Small intestine (tissue), 7 donors: ENCODE measurements around the gene GRIK3. TPM values are rescaled to one million over a fixed set of nuclear protein-coding genes. Genes with fewer than 3 reads are reported as not detected.
"Not testable (repeated sequence)": the region's sequence is repeated elsewhere in the genome, so short reads cannot be mapped to it uniquely, and the experiment has no call there.

Experiments used
- DNase-seq, 2 donors: peaks; one replicate each; pipeline versions ENCODE4 v3.0.0 to v3.0.0-alpha.2; 2013
- FAIRE-seq: peaks from 2 replicates; lab custom pipeline; 2012; peaks lifted over from hg19 to GRCh38; lab: Jason Lieb, UNC
- H3K27ac ChIP-seq, 3 donors: one replicate each; pipeline ENCODE4 v1.5.1; 2013; ENCODE audit warnings: low read length in 2 of 3, mild to moderate bottlenecking in 2 of 3, control low read depth in 1 of 3, inconsistent platforms in 1 of 3, low read depth in 1 of 3, moderate library complexity in 1 of 3
- H3K27me3 ChIP-seq, 3 donors: one replicate each; pipeline ENCODE4 v1.6.1; 2013; ENCODE audit warnings: low read length in 3 of 3, inconsistent platforms in 1 of 3; ENCODE audit not compliant: control insufficient read depth in 3 of 3, insufficient read depth in 3 of 3
- H3K36me3 ChIP-seq, 3 donors: one replicate each; pipeline ENCODE4 v1.6.1; 2013; ENCODE audit warnings: low read length in 3 of 3, inconsistent platforms in 1 of 3, low read depth in 1 of 3, mild to moderate bottlenecking in 1 of 3, moderate library complexity in 1 of 3; ENCODE audit not compliant: control insufficient read depth in 3 of 3, insufficient read depth in 2 of 3
- H3K4me1 ChIP-seq, 3 donors: one replicate each; pipeline ENCODE4 v1.6.1; 2013; ENCODE audit warnings: low read length in 2 of 3, inconsistent platforms in 1 of 3, low read depth in 1 of 3, mild to moderate bottlenecking in 1 of 3, moderate library complexity in 1 of 3; ENCODE audit not compliant: control insufficient read depth in 3 of 3, insufficient read depth in 2 of 3
- H3K4me3 ChIP-seq, 3 donors: one replicate each; pipeline ENCODE4 v1.5.1; 2013; ENCODE audit warnings: low read length in 3 of 3, control low read depth in 1 of 3, inconsistent platforms in 1 of 3, low read depth in 1 of 3, mild to moderate bottlenecking in 1 of 3, moderate library complexity in 1 of 3
- H3K9me3 ChIP-seq, 2 donors: one replicate each; pipeline ENCODE4 v1.6.1; 2013; ENCODE audit warnings: low read depth in 1 of 2, low read length in 1 of 2; ENCODE audit not compliant: control insufficient read depth in 2 of 2, insufficient read depth in 1 of 2
- WGBS, 3 donors: extraction: QIAGEN DNeasy Blood & Tissue Kit; methylation state at CpG; one replicate each; pipeline ENCODE4 v1.1.7; 2013; 5-methylcytosine and 5-hydroxymethylcytosine counted together
- polyA plus RNA-seq, 4 donors: library from polyadenylated mRNA; stranded (reverse) in 3 of 4; unstranded in 1 of 4; fragments of 200-250 nt in 3 of 4; fragments of 120-200 nt in 1 of 4; gene quantifications; one replicate each; pipeline versions ENCODE4 v1.2.1 to v1.2.3, GENCODE V29; 2013
- donor health status: healthy with polysubstance abuse.
- donor health status: control.
- donor health status: control.
- donor health status: Bipolar disorder and iron deficiency.
- donor health status: healthy.

Gene GRIK3
- polyA plus RNA-seq, 4 donors: 0.81 to 1.9 TPM; not detected in 2

- not testable (repeated sequence) for H3K9me3 ChIP-seq, DNase-seq, H3K27ac ChIP-seq, H3K4me3 ChIP-seq, H3K4me1 ChIP-seq, H3K36me3 ChIP-seq, FAIRE-seq
- H3K27me3 ChIP-seq: peaks cover 0 to 15% (median 9%) of the 10 kb centered on the region in 3 donors
- WGBS, 3 donors: 81 to 94% (median 87%) methylated on average over 1 of the region's 4 CpGs
Measured at GRCh38 chr1:36767429-36767828, 266.9 kb downstream of the GRIK3 start.

- Histone ChIP-seq H3K4me1 (no peaks in the 10 kb centered on the region), H3K27me3 (peaks cover 0 to 11% (median 3%) of the 10 kb centered on the region in 3 donors), H3K9me3 (no peaks in the 10 kb centered on the region), H3K27ac (no peak overlapping the region), H3K4me3 (no peak overlapping the region), H3K36me3 (no peaks in the 10 kb centered on the region)
- FAIRE-seq (no peak), DNase-seq (no peak)
- WGBS, 3 donors: 45 to 58% (median 47%) methylated on average over 4 of the region's 4 CpGs
Measured at GRCh38 chr1:36766481-36766880, 267.8 kb downstream of the GRIK3 start.

GRCh38 chr1:36765785-36766300 lies 268.5 kb downstream of the GRIK3 start:
- no peak overlapping the region for H3K4me3 ChIP-seq
- FAIRE-seq (no peak), DNase-seq (no peak)
- no peaks in the 10 kb centered on the region for H3K9me3 ChIP-seq
- peaks cover 0 to 8% (median 0%) of the 10 kb centered on the region in 3 donors for H3K27me3 ChIP-seq
- H3K36me3 ChIP-seq: no peaks in the 10 kb centered on the region
- H3K27ac ChIP-seq: no peak overlapping the region
- 50 to 59% (median 54%) methylated on average over 5 of the region's 5 CpGs for WGBS, 3 donors
- H3K4me1 ChIP-seq: no peaks in the 10 kb centered on the region

- Histone ChIP-seq H3K36me3 (no peaks in the 10 kb centered on the region), H3K9me3 (no peaks in the 10 kb centered on the region), H3K27ac (no peak overlapping the region), H3K4me3 (no peak overlapping the region), H3K27me3 (peaks cover 0 to 3% (median 0%) of the 10 kb centered on the region in 3 donors), H3K4me1 (no peaks in the 10 kb centered on the region)
- DNase-seq: no peak
- 0 to 14% (median 10%) methylated on average over 2 of the region's 2 CpGs for WGBS, 3 donors
- FAIRE-seq: no peak
Measured at GRCh38 chr1:36764798-36765197, 269.5 kb downstream of the GRIK3 start.

- no peak overlapping the region for H3K27ac ChIP-seq
- no peaks in the 10 kb centered on the region for H3K4me1 ChIP-seq
- no peak for FAIRE-seq
- no peak overlapping the region for H3K4me3 ChIP-seq
- H3K36me3 ChIP-seq: no peaks in the 10 kb centered on the region
- peaks cover 0 to 4% (median 0%) of the 10 kb centered on the region in 3 donors for H3K27me3 ChIP-seq
- whole genome bisulfite sequencing, 3 donors: 91 to 93% (median 92%) methylated on average over 10 of the region's 10 CpGs
- no peaks in the 10 kb centered on the region for H3K9me3 ChIP-seq
- no peak for DNase-seq
Measured at GRCh38 chr1:36763771-36764170, 270.5 kb downstream of the GRIK3 start.

GRCh38 chr1:36762174-36762573 lies 272.1 kb downstream of the GRIK3 start:
- WGBS, 3 donors: 65 to 69% (median 68%) methylated on average over 3 of the region's 3 CpGs
- Histone ChIP-seq H3K9me3 (no peaks in the 10 kb centered on the region), H3K27ac (no peak overlapping the region), H3K4me1 (no peaks in the 10 kb centered on the region), H3K36me3 (no peaks in the 10 kb centered on the region), H3K4me3 (no peak overlapping the region), H3K27me3 (peaks cover 0 to 2% (median 0%) of the 10 kb centered on the region in 3 donors)
- DNase-seq (no peak), FAIRE-seq (no peak)

GRCh38 chr1:36761113-36761512 lies 273.2 kb downstream of the GRIK3 start:
- Histone ChIP-seq H3K4me1 (no peaks in the 10 kb centered on the region), H3K9me3 (no peaks in the 10 kb centered on the region), H3K27me3 (peaks cover 0 to 2% (median 0%) of the 10 kb centered on the region in 3 donors), H3K27ac (no peak overlapping the region), H3K36me3 (no peaks in the 10 kb centered on the region), H3K4me3 (no peak overlapping the region)
- FAIRE-seq (no peak), DNase-seq (no peak)

GRCh38 chr1:36760081-36760480 lies 274.2 kb downstream of the GRIK3 start:
- no peaks in the 10 kb centered on the region for H3K9me3 ChIP-seq

GRCh38 chr1:36759355-36759754 lies 275.0 kb downstream of the GRIK3 start:
- Histone ChIP-seq H3K4me3 (no peak overlapping the region), H3K36me3 (no peaks in the 10 kb centered on the region), H3K4me1 (no peaks in the 10 kb centered on the region), H3K27me3 (peaks cover 0 to 2% (median 0%) of the 10 kb centered on the region in 3 donors), H3K27ac (no peak overlapping the region), H3K9me3 (no peaks in the 10 kb centered on the region)
- DNase-seq (no peak), FAIRE-seq (no peak)
- WGBS, 3 donors: 89 to 94% (median 93%) methylated on average over 5 of the region's 5 CpGs

More at GRCh38 chr1:36760081-36760480, 274.2 kb downstream of the GRIK3 start:
- peaks cover 0 to 2% (median 0%) of the 10 kb centered on the region in 3 donors for H3K27me3 ChIP-seq
- DNase-seq (no peak), FAIRE-seq (no peak)
- H3K27ac ChIP-seq: no peak overlapping the region
- no peaks in the 10 kb centered on the region for H3K36me3 ChIP-seq
- 45 to 56% (median 46%) methylated on average over 3 of the region's 3 CpGs for WGBS, 3 donors
- no peak overlapping the region for H3K4me3 ChIP-seq
- H3K4me1 ChIP-seq: no peaks in the 10 kb centered on the region
